KMS-11 (cell line): ENCODE data around the gene CDK3.

Experiments
- H2AFZ ChIP-seq: fragments of 200-600 bp; sonication (generic); 2 replicates; pipeline ENCODE4 v1.6.1; 2016; ENCODE audit warnings: antibody characterized with exemption, mixed run types, low read depth
- H3K27ac ChIP-seq: fragments of 200-600 bp; sonication (generic); 2 replicates; pipeline ENCODE4 v1.6.1; 2016; ENCODE audit warnings: mild to moderate bottlenecking, mixed run types
- H3K27me3 ChIP-seq: fragments of 200-600 bp; sonication (generic); 2 replicates; pipeline ENCODE4 v1.6.1; 2017; ENCODE audit warnings: mild to moderate bottlenecking, low read depth, mixed run types, moderate library complexity; ENCODE audit not compliant: insufficient read depth
- H3K36me3 ChIP-seq: fragments of 200-600 bp; sonication (generic); 2 replicates; pipeline ENCODE4 v1.6.1; 2017; ENCODE audit warnings: mild to moderate bottlenecking, mixed run types; ENCODE audit not compliant: insufficient read depth
- H3K4me1 ChIP-seq: fragments of 200-600 bp; sonication (generic); 2 replicates; pipeline ENCODE4 v1.6.1; 2016; ENCODE audit warnings: mild to moderate bottlenecking, low read depth, mixed run types; ENCODE audit not compliant: poor library complexity, severe bottlenecking
- H3K4me2 ChIP-seq: fragments of 200-600 bp; sonication (generic); 2 replicates; pipeline ENCODE4 v1.7.0; 2016; ENCODE audit warnings: mild to moderate bottlenecking, mixed run types
- H3K4me3 ChIP-seq: fragments of 200-600 bp; sonication (generic); IDR thresholded peaks from 2 replicates; pipeline ENCODE4 v1.6.1; 2017; ENCODE audit warnings: low read depth, low read length, mixed read lengths; ENCODE audit not compliant: insufficient read depth
- H3K79me2 ChIP-seq: fragments of 200-600 bp; sonication (generic); 2 replicates; pipeline ENCODE4 v1.6.1; 2016; ENCODE audit warnings: low read depth, mixed run types; ENCODE audit not compliant: insufficient read depth
- H3K9ac ChIP-seq: fragments of 200-600 bp; sonication (generic); 2 replicates; pipeline ENCODE4 v1.6.1; 2016; ENCODE audit warnings: mild to moderate bottlenecking, mixed run types
- H4K20me1 ChIP-seq: fragments of 200-600 bp; sonication (generic); 2 replicates; pipeline ENCODE4 v1.6.1; 2016; ENCODE audit warnings: mild to moderate bottlenecking, mixed run types; ENCODE audit not compliant: insufficient read depth
- CTCF ChIP-seq: fragments of 200-600 bp; sonication (generic); conservative IDR thresholded peaks from 2 replicates; pipeline ENCODE4 v1.6.1; 2017; ENCODE audit warnings: low read depth, mild to moderate bottlenecking, antibody characterized with exemption, low read length, moderate library complexity, mixed read lengths

CDK3 gene

GRCh38 chr17:76003915-76004314 lies 3.3 kb downstream of the CDK3 start:
- H3K4me1 ChIP-seq, result peaks cover 15% of the 10 kb centered on the region
- no peak overlapping the region for H2AFZ ChIP-seq
- H3K27me3 ChIP-seq, result peaks cover 5% of the 10 kb centered on the region; the same call in 1 of the 2 replicates
- no peak overlapping the region for H3K9ac ChIP-seq
- H3K4me3 ChIP-seq, result no peak overlapping the region
- H3K36me3 ChIP-seq, result no peaks in the 10 kb centered on the region
- no peak overlapping the region for H3K4me2 ChIP-seq
- no peaks in the 10 kb centered on the region for H4K20me1 ChIP-seq
- no peak for TF ChIP-seq CTCF
- no peak overlapping the region for H3K27ac ChIP-seq
- H3K79me2 ChIP-seq, result no peaks in the 10 kb centered on the region

- TF ChIP-seq CTCF, result no peak
- H3K9ac ChIP-seq, result no peak overlapping the region
Measured at GRCh38 chr17:76004750-76005262, 4.2 kb downstream of the CDK3 start.

GRCh38 chr17:76005263-76006149 lies 4.9 kb downstream of the CDK3 start:
- Histone ChIP-seq H3K79me2 (no peaks in the 10 kb centered on the region), H3K27me3 (peaks cover 15% of the 10 kb centered on the region; the same call in 1 of the 2 replicates), H3K9ac (no peak overlapping the region), H4K20me1 (no peaks in the 10 kb centered on the region), H3K4me1 (peaks cover 8% of the 10 kb centered on the region), H3K4me3 (no peak overlapping the region), H3K27ac (no peak overlapping the region), H3K4me2 (no peak overlapping the region), H2AFZ (no peak overlapping the region), H3K36me3 (no peaks in the 10 kb centered on the region)
- peak; percentile 98 for TF ChIP-seq CTCF

More at GRCh38 chr17:76004750-76005262, 4.2 kb downstream of the CDK3 start:
- no peak overlapping the region for H2AFZ ChIP-seq
- H3K36me3 ChIP-seq, result no peaks in the 10 kb centered on the region
- H3K4me1 ChIP-seq, result peaks cover 15% of the 10 kb centered on the region
- no peak overlapping the region for H3K4me3 ChIP-seq
- no peaks in the 10 kb centered on the region for H3K79me2 ChIP-seq
- H4K20me1 ChIP-seq, result no peaks in the 10 kb centered on the region
- no peak overlapping the region for H3K27ac ChIP-seq
- no peak overlapping the region for H3K4me2 ChIP-seq
- peaks cover 8% of the 10 kb centered on the region; the same call in 1 of the 2 replicates for H3K27me3 ChIP-seq

- H3K4me3 ChIP-seq, result no peak overlapping the region
- H3K27me3 ChIP-seq, result peaks cover 18% of the 10 kb centered on the region; the same call in 1 of the 2 replicates
- no peaks in the 10 kb centered on the region for H3K79me2 ChIP-seq
- H3K36me3 ChIP-seq, result no peaks in the 10 kb centered on the region
- H3K4me1 ChIP-seq, result peaks cover 7% of the 10 kb centered on the region
- no peak for TF ChIP-seq CTCF
- H2AFZ ChIP-seq, result no peak overlapping the region
- no peak overlapping the region for H3K4me2 ChIP-seq
- H3K27ac ChIP-seq, result no peak overlapping the region
- H4K20me1 ChIP-seq, result no peaks in the 10 kb centered on the region
- no peak overlapping the region for H3K9ac ChIP-seq
Measured at GRCh38 chr17:76007131-76007849, 6.6 kb downstream of the CDK3 start.
